ENCODE data around the gene GTF2H1.

The GTF2H1 gene

DNA sequence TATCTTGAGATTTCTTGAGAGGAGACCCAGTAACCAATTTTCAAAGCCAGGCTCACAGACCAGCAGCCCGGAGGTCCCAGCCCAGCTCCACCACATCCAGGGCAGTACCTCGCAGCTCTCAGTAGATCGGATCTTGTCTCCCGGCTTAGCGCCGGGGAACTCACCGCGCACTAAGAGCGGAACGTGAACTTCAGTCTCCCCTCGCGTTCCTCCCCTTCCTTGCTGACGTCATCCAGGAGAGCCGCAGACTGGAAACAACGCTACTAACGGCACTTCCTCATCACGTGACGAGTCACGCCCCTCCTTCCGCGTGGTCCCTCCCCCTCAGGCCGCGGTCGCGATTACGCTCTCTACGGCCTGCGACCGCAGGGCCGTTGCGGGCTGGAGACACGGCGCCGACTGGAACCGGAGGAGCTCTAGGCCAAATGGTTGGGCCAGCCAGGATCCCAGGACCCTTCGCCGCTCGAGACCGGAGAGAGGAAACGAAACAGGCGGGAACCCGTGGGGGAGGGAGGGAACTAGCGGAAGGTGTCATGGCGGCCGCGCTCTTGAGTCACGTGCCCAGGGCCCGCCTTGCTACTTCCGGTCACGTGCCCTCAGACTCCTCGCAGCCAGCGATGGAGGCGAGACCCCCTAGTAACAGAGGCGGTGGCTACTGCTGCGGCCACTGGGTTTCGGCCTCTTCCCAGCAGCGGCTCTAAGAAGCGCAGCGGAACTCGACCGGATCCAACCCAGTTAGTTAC is at the start of gene GTF2H1, which contains the start of gene HPS5:
Gene GTF2H1 (plus strand): TSS at position 599 of the 743 bp plus-strand sequence. CDS start 10,508 bp downstream, outside the sequence.
Gene HPS5 (minus strand): TSS at position 172 of the 743 bp plus-strand sequence. CDS start 4,282 bp downstream, outside the sequence.
- DNase-seq, result peak; percentile 98

DNA sequence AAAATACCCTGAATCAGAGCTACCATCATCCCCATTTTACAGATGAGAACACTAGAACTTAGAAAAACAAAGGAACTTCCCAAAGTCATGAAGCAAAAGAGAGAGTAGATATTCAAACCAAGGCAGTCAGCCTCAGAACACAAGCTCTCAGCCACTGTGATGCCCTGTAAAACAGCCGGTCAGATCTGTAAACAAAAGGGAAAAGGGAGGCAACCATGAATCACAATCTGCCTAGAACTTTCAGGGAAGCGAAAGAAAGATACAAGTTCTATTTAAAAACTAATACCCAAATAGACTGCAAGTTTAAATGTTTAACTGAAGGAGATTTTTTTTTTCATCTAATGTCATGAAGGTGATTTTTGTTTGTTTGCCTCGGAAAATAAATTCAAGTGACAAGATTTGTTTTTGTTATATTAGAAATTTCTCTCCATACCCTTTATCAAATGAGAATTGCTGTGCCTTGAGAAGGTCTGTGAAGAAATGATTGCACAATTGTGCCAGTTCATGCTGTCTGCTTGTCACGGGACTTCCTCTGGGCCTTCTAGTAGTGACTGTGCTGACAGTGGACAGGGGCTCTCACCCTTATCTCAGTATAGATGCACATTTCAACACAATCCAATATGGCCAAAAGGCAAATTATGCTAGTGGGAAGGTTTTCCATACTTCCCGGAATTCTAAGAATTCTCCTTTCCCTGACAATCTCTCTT is 44.6 kb upstream of the GTF2H1 start:
- no peak for DNase-seq

GRCh38 chr11:18280438-18281045 is 41.8 kb upstream of the GTF2H1 start:
- no peak for DNase-seq

DNA sequence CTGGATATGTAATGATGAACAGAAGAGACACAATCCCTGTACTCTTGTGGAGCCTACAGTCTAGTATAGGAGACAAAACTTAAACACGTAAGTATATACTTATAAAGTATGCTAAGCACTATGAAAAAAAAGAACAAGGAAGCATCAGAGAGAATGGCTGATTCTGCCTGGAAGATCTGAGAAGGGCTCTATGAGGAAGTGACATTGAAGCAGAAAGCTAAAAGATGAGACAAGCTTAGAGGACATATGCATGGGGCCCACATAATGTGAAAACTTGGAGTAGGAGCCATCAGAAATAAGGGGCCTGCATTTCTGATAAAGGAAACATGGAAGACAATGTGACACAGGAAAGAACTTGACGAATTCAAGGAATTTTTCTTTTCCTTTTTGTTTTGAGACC is 39.7 kb upstream of the GTF2H1 start:
- no peak for DNase-seq

DNA sequence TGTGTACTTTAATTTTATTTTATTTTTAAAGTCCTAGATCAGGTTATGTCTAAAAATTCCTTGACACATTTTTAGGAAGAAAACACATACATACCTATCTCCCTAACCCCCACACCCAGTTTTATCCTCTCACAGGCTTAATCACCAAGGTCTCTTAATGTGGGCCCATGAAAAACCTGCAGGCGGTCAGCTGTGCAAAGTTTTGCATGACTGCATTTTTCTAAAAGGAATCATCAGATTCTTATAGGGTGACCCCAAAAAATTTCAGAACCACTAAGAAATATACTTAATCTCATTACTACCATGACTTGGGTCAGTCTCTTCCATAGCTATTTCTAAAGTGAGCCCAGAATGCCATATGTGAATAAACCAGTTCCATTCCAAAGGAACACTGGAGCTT is 36.5 kb upstream of the GTF2H1 start:
- no peak for DNase-seq

DNA sequence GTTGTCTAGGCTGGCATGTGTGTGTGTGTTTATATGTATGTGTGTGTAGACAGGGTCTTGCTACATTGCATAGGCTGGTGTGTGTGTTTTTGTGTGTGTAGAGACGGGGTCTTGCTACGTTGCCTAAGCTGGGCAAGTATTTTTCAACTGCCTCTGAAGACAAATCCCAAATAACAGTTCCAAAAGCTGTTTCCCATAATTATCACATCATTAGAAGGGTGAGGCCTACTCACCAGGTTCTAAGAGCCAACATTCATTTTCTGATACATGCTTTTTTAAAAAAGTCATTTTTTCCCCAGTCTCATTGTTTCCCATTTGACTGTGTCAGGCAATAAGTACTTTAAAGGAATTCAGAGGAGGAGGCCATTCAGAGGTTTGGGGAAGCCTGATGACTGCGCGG is 33.5 kb upstream of the GTF2H1 start:
- no peak for DNase-seq

- no peak for DNase-seq
These were observed 27.5 kb upstream of the GTF2H1 start for GRCh38 chr11:18294862-18295261.

DNA sequence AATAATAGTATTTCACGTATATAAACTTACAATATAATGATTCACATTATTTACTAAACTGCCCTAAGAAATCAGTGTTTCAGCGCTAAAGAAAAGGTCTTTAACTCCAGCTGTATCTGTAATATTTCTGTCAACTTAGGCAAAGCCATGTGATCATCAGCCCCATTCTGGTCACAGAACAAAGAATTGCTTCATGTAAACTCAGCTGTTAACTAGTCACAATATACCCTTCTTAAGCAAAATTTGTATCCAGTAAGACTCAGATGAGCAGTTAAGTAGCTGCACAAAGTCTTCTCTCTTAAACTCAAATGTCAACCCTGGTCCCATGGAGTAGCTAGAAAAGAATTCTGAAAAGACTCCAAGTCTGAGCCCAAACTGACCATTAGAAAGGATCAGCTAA is 27.1 kb upstream of the GTF2H1 start:
- no peak for DNase-seq

- DNase-seq, result no peak
These were observed 22.6 kb upstream of the GTF2H1 start for GRCh38 chr11:18299721-18300120.

DNA sequence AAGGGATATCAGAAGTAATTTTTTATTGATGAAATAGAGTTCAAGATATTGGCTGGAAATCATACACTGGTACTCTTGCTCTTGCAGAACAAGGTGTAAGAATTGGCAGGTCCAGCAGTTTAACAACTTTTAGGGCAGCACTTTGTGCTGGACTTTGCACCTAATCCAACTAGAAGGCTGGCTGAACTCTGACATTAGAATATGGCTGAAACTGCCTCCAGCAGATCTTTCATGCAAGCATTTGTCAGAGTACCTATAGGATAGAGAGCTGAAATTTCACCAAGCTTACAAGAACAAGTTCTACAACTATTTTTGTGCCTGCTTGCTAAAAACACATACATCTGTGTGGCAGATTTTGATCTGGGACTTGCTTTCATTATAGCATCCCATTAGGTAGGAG is 17.6 kb upstream of the GTF2H1 start:
- no peak for DNase-seq

DNA sequence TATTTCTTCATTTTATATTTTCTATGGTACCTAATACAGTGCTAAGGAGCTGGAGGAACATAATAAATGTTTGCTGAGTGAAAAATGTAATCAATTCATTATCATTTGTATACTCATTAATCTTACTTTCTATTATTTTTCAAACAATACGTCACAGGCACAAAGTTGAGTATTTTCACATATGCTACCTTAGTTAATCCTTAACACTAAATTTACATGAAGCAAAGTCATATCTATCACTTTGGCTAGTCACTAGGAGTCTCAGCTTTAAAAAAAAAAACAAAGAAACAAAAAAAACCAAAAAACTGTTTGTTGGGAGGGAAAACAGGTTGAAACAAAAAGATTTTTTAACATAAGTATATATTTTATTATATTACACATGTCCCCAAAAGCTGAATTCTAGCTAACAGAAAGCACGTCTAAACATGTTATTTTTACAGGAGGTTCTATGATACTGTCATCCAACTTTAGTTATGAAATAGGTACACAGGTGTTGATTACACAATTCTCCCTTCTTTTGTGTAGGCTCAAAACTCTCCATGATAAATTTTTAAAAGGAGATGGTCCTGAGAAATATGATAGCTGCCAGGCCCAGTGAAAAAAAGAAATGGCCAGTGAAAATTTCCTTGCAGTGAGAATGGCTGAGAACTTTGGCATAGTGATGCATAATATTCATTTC is 14.8 kb upstream of the GTF2H1 start:
- DNase-seq, result no peak

- no peak for DNase-seq
These were observed 14.1 kb upstream of the GTF2H1 start for GRCh38 chr11:18308242-18308641.

- no peak for DNase-seq
These were observed 12.7 kb upstream of the GTF2H1 start for GRCh38 chr11:18309691-18310090.

DNA sequence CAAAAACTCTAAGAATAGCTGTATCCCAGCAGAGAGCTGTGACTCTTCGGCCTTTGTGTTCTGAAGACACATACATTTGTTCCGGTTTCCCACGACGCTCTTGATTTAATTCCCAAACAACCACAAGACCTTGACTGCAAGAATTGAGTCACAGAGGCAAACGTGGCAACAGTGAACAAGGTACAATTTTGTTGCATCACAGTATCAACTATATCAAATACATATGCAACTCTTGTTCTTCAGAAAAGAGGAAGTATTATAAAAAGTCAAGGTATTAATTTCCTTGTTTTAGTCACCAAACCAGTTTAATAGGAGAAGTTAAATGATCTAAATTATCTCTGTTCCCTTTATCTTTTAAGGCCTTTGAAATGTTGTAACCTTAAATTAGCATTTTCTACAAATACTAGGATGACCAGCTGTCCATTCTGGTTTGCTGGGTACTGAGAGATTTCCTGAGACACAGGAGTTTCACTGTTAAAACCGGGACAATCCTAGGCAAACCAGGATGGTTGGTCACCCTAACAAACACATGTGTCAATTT is 11.5 kb upstream of the GTF2H1 start:
- no peak for DNase-seq

- DNase-seq, result no peak
These were observed 10.4 kb upstream of the GTF2H1 start for GRCh38 chr11:18312012-18312411.

DNA sequence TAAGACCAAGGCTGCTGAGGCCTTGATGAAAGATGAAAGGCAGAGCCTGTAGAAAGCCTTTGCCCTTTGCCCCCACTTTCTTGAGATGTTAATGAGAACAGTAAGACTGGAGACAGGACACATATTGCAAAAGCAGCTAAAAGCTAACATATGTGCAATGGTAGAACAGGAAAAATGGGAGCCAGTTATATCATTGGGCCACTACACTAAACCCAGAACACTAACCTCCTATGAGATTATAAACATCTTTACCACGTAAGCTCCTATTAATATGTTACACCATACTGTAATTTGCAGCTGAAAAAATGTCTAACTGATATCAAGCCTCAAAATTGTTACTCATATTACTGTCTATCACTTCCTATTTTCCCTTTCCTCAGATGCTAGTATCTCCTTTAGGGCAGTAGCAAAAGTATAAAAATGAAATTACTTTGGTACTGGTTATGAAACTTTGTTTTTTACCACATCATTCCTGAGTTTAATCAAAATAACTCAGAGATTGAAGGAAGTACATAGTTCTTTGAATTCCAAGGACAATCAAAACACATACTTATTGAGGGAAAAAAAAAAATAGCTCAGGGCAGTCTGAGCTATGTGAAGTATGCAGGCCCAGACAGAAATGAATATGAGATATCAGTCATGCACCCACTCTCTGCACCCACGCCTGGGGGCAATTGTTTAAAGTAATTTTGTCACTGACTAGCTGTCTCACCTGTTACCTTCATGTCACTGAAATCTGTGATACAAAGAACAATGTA is 9.5 kb upstream of the GTF2H1 start:
- DNase-seq, result no peak

GRCh38 chr11:18313965-18314763 is 8.2 kb upstream of the GTF2H1 start:
- DNase-seq, result peak; percentile 52

DNA sequence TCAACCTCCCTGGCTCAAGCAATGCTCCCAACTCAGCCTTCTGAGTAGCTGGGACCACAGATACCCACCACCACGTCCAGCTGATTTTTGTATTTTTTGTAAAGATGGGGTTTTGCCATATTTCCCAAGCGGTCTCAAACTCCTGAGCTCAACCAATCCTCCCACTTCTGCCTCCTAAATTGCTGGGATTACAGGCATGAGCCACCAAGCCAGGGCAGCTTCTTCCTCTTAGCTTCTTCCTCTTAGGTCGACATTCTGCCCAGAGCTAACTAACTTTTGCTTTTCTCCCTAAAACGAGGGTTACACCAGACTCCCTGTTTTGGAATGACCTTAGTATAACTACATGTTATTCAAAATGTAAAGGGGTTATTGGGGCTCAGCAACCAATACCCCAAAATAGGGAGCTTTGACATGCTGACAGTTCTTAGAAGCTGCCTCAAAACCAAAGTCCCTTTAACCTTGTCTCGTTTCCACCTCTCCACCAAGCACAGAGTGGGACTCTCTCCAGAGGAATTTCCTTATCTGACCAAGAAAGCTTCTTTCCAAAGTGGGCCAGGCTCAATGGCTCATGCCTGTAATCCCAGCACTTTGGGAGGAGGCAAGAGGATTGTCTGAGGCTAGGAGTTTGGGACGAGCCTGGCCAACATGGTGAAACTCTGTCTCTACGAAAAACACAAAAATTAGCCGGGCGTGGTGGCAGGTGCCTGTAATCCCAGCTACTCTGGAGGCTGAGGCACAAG is 7.4 kb upstream of the GTF2H1 start:
- no peak for DNase-seq

GRCh38 chr11:18315893-18316292 is 6.5 kb upstream of the GTF2H1 start:
- no peak for DNase-seq

DNA sequence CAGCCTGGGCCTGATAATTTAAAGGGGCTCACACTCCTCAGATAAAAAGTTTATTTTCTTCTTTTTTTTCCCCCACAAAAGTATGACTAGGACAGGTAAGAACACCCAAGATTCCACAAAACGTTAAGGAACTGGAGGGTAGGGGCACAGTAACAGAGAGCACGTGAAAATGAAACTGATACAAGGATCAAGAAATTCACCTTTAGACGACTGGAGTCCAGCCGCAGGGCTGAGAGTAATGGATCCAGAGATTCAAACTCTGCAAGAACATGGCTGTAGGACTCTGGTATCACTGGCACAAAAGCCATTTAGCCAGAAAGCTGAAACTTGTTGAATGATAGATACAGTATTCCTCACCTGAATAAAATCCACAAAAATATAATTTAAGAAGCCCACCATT is 4.8 kb upstream of the GTF2H1 start:
- DNase-seq, result no peak

DNA sequence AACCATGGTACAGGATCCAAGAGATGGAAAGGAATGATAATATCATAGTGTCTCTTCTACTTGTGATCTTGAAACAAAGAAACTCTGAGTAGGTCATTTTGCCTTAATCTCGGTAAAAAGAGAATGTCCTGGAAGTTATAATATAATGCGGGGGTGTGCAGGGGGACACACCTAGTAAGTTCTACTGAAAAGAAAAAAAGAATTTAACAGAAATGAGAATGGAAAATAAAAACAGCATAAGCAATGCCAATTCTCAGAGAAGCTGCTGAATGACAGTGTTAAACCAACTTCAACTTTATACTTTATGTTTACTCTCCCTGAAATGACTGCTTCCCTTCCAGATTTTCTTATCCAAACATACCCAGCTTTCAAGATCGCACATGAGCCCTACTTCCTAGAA is 2.5 kb upstream of the GTF2H1 start:
- no peak for DNase-seq

Measured in NCI-H82 (cell line).